B cell (primary cell): Measurements from ENCODE around the gene S100A7.

Source experiments
- CTCF ChIP-seq: fragments of 200-600 bp; IDR thresholded peaks from one replicate; pipeline ENCODE4 v1.8.0; 2022; ENCODE audit warnings: antibody characterized with exemption, mild to moderate bottlenecking
- EZH2 ChIP-seq: IDR thresholded peaks from 2 replicates; pipeline ENCODE4 v1.6.1; 2012; ENCODE audit warnings: borderline replicate concordance, low read depth, mild to moderate bottlenecking, moderate library complexity, low read length; ENCODE audit not compliant: insufficient read depth, poor library complexity, severe bottlenecking

DNA sequence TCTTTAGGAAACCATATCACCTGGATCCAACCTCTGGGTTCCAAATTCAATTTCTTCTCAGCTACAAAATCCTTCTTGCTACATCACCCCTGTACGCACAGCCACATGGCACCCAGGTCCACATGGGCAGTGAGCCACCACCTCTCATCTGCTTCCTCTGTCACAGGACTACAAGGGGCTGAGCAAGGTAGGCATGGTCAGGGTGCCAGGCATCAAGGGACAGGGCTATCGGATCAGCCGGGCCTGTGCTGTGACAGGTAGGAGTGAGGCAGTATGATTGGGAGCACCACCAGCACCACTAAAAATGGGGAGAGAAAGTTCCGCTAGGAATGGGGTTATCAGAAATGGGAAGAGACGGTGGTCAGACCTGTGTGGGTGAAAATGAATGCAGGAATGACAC is 45.9 kb upstream of the S100A7 start:
- TF ChIP-seq CTCF = no peak
- no peak for TF ChIP-seq EZH2
